Transverse colon (tissue), 4 donors: ENCODE measurements around the gene NNAT.
"Not testable (repeated sequence)": the region's sequence is repeated elsewhere in the genome, so short reads cannot be mapped to it uniquely, and the experiment has no call there.

Source experiments
- POLR2AphosphoS5 ChIP-seq, 3 donors: sonication (generic); formaldehyde crosslinking; IDR thresholded peaks; one replicate each; pipeline ENCODE4 v1.6.1; 2016; ENCODE audit warnings: antibody characterized with exemption in 3 of 3
- TF ChIP-seq, protein P1 (sequence below), 5 experiments: fragments of 200-600 bp in 3 of 5; fragments of 450-650 bp in 2 of 5; sonication (generic) in 3 of 5; IDR thresholded peaks; 1 replicate in 2 of 5; 2 replicates in 3 of 5; pipeline ENCODE4 v1.5.1; 2016 to 2017; ENCODE audit warnings: antibody characterized with exemption in 5 of 5, inconsistent platforms in 3 of 5, mild to moderate bottlenecking in 2 of 5, moderate library complexity in 1 of 5

- not testable (repeated sequence) for TF ChIP-seq POLR2AphosphoS5 (IDR thresholded peaks at IDR 0.05)
- TF ChIP-seq, protein P1, sequence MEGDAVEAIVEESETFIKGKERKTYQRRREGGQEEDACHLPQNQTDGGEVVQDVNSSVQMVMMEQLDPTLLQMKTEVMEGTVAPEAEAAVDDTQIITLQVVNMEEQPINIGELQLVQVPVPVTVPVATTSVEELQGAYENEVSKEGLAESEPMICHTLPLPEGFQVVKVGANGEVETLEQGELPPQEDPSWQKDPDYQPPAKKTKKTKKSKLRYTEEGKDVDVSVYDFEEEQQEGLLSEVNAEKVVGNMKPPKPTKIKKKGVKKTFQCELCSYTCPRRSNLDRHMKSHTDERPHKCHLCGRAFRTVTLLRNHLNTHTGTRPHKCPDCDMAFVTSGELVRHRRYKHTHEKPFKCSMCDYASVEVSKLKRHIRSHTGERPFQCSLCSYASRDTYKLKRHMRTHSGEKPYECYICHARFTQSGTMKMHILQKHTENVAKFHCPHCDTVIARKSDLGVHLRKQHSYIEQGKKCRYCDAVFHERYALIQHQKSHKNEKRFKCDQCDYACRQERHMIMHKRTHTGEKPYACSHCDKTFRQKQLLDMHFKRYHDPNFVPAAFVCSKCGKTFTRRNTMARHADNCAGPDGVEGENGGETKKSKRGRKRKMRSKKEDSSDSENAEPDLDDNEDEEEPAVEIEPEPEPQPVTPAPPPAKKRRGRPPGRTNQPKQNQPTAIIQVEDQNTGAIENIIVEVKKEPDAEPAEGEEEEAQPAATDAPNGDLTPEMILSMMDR (IDR thresholded peaks at IDR 0.05), result not testable (repeated sequence)
Observed at GRCh38 chr20:37540838-37541237, 19.8 kb downstream of the NNAT start.
